Endothelial cell of umbilical vein (primary cell): ENCODE data around the gene BIRC2.

Experiments used
- CTCF ChIP-seq, 2 donors: IDR thresholded peaks; 1 replicate in 1 of 2; 2 replicates in 1 of 2; pipeline ENCODE4 v1.5.1; 2011; ENCODE audit warnings: low read length in 2 of 2, mild to moderate bottlenecking in 2 of 2, moderate library complexity in 2 of 2, control low read depth in 1 of 2, inconsistent platforms in 1 of 2, low read depth in 1 of 2; ENCODE audit not compliant: insufficient read depth in 1 of 2; ENCODE audit errors: extremely low read depth in 1 of 2
- EZH2 ChIP-seq: IDR thresholded peaks from 2 replicates; pipeline ENCODE4 v1.6.1; 2012; ENCODE audit warnings: borderline replicate concordance, low read depth, mild to moderate bottlenecking, moderate library complexity, low read length, inconsistent platforms; ENCODE audit not compliant: severe bottlenecking
- FOS ChIP-seq: IDR thresholded peaks from 2 replicates; pipeline ENCODE4 v1.6.1; 2011; ENCODE audit warnings: mild to moderate bottlenecking, low read length, moderate library complexity, borderline replicate concordance; ENCODE audit not compliant: insufficient read depth
- GATA2 ChIP-seq: IDR thresholded peaks from 2 replicates; pipeline ENCODE4 v1.7.0; 2011; ENCODE audit warnings: low read depth, mild to moderate bottlenecking, moderate library complexity, mixed read lengths, low read length; ENCODE audit not compliant: insufficient read length, insufficient read depth
- POLR2A ChIP-seq: IDR thresholded peaks from 2 replicates; pipeline ENCODE4 v1.6.1; 2012; ENCODE audit warnings: low read depth, mild to moderate bottlenecking, control low read depth, low read length
- POLR2AphosphoS5 ChIP-seq: IDR thresholded peaks from 2 replicates; pipeline ENCODE4 v1.6.1; 2012; ENCODE audit warnings: low read depth, mild to moderate bottlenecking, control low read depth, low read length, moderate library complexity; ENCODE audit not compliant: insufficient read depth
- TF ChIP-seq, protein P1 (sequence below): IDR thresholded peaks from 2 replicates; pipeline ENCODE4 v1.6.1; 2011; ENCODE audit not compliant: insufficient read depth, insufficient read length

DNA sequence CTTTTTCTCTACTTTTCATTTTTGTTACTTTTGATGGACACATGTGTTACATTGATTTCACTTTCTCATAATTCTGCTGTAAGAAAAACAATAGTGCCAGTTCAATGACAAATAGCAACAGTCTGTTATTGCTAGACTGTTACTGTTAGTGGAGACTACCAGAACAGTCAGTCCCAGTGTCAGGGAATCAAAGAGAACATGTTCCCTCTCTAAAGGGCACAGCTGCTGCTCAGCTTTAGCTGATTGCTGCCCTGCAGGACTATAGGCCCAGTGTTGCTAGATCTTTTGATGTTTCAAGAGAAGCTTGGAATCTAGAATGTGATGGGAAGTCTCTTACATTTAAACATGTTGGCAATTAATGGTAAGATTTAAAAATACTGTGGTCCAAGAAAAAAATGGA lies 26.3 kb upstream of the BIRC2 start:
- TF ChIP-seq CTCF (IDR thresholded peaks at IDR 0.05; ENCODE audit: extremely low read depth in 1 of 2, insufficient read depth in 1 of 2, low read depth in 1 of 2, low read length in 2 of 2), result no peak
- no peak for TF ChIP-seq POLR2AphosphoS5
- TF ChIP-seq POLR2A, result no peak
- TF ChIP-seq EZH2, result no peak
- TF ChIP-seq GATA2, result no peak
- no peak for TF ChIP-seq FOS
- TF ChIP-seq, protein P1, sequence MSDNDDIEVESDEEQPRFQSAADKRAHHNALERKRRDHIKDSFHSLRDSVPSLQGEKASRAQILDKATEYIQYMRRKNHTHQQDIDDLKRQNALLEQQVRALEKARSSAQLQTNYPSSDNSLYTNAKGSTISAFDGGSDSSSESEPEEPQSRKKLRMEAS, result no peak
